Raji (cell line): ENCODE measurements around the gene FAM171A1.

ENCODE experiments used
- POLR2A ChIP-seq: IDR thresholded peaks from 2 replicates; pipeline ENCODE4 v1.6.1; 2011; ENCODE audit warnings: low read depth, low read length, control low read depth; ENCODE audit not compliant: insufficient read depth

FAM171A1 gene

GRCh38 chr10:15290671-15291070 lies 80.4 kb downstream of the FAM171A1 start:
- TF ChIP-seq POLR2A: no peak

DNA sequence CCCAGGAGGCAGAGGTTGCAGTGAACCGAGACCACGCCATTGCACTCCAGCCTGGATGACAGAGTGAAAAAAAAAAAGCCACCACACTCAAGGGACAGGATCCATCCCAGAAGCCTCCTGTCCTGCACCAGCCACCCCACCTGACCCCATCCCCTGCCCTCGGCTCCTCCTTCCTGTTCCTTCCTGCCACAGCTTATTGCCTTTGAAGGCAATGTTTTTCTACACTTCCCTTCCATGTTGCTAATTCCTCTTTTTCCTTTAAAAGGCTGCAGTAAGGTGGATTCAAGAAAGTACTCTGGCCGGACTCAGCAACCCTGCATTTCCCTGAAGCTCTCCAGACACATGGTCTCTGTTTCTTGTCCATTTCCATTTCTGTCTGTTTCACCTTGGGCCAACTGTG lies 80.9 kb downstream of the FAM171A1 start:
- TF ChIP-seq POLR2A: no peak

DNA sequence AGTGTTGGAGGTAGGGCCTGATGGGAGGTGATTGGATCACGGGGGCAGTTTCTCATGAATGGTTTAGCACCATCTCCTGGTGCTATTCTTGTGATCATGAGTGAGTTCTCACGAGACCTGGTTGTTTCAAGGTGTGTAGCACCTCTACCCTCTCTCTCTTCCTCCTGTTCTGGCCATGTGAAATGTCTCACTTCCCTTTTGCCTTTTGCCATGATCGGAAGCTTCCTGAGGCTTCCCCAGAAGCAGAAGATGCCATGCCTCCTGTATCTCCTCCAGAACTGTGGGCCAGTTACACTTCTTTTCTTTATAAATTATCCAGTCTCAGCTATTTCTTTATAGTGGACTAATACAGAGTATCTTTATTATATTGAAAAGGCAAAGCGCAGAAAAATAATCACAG lies 90.1 kb downstream of the FAM171A1 start:
- no peak for TF ChIP-seq POLR2A

DNA sequence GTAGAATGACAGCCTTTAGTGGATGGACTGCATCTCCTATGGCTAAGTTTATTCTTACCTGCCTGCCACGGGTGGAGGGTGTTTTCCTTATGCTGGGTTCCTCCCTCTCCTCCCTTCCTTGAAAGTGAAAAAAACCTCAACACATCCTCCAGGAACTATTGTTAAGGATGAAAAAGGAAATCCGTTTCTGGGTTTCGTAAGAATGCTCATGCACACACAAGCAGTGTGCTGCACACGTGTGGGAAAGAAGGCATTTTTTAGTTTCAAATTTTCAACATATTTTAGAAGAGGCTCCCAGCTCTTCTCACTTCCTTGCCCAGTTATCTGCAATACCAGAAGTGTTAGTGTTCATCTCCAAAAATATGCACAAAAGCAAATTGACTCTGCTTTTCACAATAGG lies 90.6 kb downstream of the FAM171A1 start:
- no peak for TF ChIP-seq POLR2A

DNA sequence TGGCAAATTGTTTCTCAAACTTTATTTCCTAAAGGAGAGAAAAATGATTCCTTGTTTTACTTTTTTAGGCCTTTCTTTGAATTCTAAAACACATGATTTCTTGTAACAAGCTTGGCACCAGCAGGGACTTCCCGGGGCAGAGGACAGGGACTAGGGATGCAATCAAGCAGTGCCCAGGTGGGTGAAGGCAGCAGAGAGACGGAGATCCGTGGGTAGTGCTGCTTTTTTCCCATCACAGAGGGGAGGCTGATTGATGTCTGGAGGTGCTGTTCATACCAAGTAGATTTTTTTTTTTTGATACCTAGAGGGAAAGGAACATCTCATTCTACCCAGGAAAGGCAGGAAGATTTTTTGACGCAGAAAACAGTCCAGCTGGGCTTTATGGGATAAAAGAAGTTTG lies 91.9 kb downstream of the FAM171A1 start:
- no peak for TF ChIP-seq POLR2A

GRCh38 chr10:15278786-15279185 lies 92.3 kb downstream of the FAM171A1 start:
- TF ChIP-seq POLR2A: no peak

DNA sequence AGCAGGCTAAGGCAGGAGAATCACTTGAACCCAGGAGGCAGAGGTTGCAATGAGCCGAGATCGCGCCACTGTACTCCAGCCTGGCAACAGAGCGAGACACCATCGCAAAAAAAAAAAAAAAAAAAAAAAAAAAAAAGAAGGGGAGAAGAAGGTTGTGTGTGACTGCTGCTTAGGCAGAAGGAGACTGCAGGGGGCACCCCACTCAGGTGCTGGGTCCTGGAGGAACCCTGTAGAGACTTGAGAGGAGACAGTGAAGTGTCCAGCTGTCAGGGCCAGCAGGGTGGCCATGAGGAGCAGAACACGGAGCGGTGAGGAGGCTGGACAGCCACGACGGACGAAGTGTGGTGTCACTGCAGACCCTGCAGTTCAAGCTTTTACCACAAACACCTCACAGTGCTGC lies 103.6 kb downstream of the FAM171A1 start:
- TF ChIP-seq POLR2A: no peak

GRCh38 chr10:15266117-15266516 lies 105.0 kb downstream of the FAM171A1 start:
- TF ChIP-seq POLR2A: no peak

GRCh38 chr10:15265558-15265957 lies 105.5 kb downstream of the FAM171A1 start:
- no peak for TF ChIP-seq POLR2A

DNA sequence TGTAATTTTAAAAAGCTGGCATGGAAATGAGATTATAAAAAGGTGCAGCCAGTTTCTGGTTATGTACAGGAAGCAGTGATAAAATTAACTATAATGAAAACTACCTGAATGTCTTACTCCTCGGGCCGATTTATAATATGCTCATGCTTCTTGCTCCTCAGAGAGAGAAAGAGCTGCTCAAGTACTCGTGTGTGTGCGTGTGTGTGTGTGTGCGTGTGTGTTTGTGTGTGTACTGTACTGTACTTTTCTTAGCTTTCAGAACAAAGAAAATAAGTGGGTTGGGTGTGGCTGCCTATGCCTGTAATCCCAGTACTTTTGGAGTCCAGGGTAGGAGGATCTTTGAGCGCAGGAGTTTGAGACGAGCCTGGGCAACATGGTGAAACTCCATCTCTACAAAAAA lies 106.0 kb downstream of the FAM171A1 start:
- TF ChIP-seq POLR2A: no peak

DNA sequence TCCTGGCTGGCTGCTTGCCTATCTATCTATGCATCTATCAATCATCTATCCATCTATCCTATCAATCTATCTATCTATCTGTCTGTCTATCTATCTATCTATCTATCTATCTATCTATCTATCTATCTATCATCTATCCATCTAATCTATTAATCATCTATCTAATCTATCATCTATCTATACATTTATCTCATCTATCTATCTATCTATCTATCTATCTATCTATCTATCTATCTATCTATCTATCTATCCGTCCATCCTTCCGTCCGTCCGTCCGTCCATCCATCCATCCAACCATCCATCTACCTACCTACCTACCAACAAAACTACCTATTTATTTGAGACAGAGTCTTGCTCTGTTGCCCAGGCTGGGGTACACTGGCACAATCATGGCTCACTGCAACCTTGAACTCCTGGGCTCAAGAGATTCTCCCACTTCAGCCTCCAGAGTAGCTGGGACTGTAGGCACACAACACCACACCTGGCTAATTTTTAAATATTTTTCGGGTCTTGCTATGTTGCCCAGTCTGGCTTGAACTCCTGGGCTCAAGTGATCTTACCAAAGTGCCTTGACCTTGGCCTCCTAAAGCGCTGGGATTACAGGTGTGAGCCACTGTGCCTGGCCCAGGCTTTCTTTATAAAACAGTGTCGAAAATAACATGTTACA lies 107.3 kb downstream of the FAM171A1 start:
- no peak for TF ChIP-seq POLR2A

DNA sequence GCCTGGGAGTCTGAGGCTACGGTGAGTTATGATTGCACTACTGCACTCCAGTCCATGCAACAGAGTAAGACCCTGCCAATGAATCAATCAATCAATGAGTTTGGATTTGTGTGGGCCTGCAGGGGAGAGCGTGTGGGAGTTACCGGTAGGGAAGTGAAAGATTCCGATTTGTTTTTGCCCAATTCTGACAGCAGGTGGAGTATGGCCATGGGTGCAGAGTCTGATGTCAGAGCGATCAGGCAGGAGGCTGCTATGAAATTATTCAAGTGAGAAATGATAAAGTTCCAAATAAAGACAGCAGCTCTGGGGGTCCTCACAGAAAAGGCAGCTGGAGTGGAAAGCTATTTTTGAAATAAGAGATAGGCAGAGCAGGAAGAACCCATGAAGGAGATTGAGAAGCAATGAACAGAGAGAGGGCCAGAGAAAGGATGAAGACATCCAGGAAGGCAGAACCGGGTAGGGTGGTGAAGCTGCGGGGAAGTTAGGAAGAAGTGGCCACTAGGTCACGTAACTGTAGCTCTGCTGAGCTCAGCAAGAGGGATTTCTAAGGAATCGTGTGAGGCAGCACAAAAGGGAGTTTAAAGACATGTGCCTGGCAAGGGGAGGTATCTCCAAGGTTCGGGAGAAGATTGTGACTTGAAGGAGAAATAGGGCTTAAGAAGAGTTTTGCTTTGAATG lies 108.9 kb downstream of the FAM171A1 start:
- TF ChIP-seq POLR2A: no peak

DNA sequence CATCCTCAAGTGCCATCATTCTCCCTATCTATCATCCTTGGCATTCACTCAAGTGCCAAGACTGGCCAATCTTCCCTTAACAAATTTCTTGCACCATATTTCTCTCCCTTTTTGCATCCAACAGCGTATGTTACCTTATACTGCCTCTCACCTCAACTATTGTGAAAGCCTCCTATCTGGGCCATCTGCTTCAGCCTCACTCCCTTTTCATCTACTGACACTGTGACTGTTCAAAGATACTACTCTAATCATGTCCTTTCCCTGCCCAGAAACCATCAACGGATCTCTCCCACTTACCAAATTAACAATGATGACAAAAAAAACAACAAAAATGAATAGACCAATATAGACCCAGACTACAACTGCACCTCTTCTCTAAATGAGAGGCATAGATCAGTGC lies 112.0 kb downstream of the FAM171A1 start:
- no peak for TF ChIP-seq POLR2A

- no peak for TF ChIP-seq POLR2A
Measured at GRCh38 chr10:15258255-15258654, 112.8 kb downstream of the FAM171A1 start.

GRCh38 chr10:15255961-15256360 lies 115.1 kb downstream of the FAM171A1 start:
- TF ChIP-seq POLR2A: no peak

GRCh38 chr10:15254808-15255648 lies 116.1 kb downstream of the FAM171A1 start:
- no peak for TF ChIP-seq POLR2A
